ENCODE results near the gene HABP2. TPM values are rescaled to one million over a fixed set of nuclear protein-coding genes. Genes with fewer than 3 reads are reported as not detected.

Gene HABP2
- total and polyA plus RNA-seq, 2 experiments from 2014 or later: not detected

DNA sequence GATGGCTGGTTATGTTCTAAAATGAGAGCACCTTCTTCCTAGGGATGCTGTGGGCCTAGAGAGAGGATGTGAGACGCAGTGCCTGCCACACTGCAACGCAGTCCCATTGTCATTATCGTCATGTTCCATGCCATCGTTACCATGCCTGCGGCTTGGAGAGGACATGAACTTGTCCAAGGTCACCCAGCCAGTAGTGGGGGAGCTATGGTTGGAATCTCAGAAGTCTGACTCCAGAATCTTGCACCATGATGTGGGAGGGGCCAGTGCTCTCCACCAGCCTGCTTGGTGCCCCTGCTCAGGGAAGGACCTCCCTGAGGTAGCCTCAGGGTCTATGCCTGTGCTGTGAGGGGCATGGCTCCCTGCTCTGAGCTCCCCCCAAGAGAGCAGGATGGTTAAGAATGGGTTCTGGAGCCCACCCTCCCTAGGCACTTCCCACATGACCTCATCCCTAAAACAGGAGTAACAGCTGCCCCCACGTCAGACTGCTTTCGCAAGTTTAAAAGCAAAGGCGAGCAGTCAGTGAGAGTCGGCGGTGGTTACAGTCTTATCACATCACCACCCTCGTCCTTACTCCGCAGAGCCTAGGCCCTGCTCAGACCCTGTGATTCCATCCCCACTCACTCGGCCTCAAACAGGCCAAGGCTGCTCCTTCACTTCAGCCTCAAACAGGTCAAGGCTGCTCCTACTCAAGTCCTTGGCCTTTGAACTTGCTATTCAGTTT lies 50.4 kb downstream of the HABP2 start:
- no peaks in the 10 kb centered on the region for H3K79me2 ChIP-seq (replicated peaks; ENCODE audit: insufficient read depth)
- no peaks in the 10 kb centered on the region for H3K36me3 ChIP-seq (ENCODE audit: insufficient read depth)
- peaks cover under 1% of the 10 kb centered on the region; the same call in 1 of the 3 replicates for H3K4me1 Mint-ChIP-seq
- H3K4me3 Mint-ChIP-seq: no peak overlapping the region
- H3K9me2 ChIP-seq (ENCODE audit: insufficient read depth): no peaks in the 10 kb centered on the region
- DNase-seq (ENCODE audit: low spot score): no peak
- no peak overlapping the region for H3K4me2 ChIP-seq
- H3K4me3 ChIP-seq: no peak overlapping the region
- no peak overlapping the region for H3K27ac Mint-ChIP-seq
- ATAC-seq: no peak
- H3K9me3 Mint-ChIP-seq: no peaks in the 10 kb centered on the region
- no peaks in the 10 kb centered on the region for H3K4me1 ChIP-seq (ENCODE audit: insufficient read depth)
- no peaks in the 10 kb centered on the region for H3F3A ChIP-seq (replicated peaks; ENCODE audit: low read depth)
- no peak overlapping the region for H3K27ac ChIP-seq (ENCODE audit: low read depth)
- no peaks in the 10 kb centered on the region for H3K27me3 ChIP-seq (ENCODE audit: insufficient read depth)
- no peaks in the 10 kb centered on the region for H4K20me1 ChIP-seq (replicated peaks; ENCODE audit: insufficient read depth)
- no peaks in the 10 kb centered on the region for H3K36me3 Mint-ChIP-seq (ENCODE audit: low read depth)
- no peak overlapping the region for H2AFZ ChIP-seq
- H3K27me3 Mint-ChIP-seq (ENCODE audit: insufficient read depth, low read depth, poor library complexity): peaks cover 12% of the 10 kb centered on the region
- TF ChIP-seq NANOG (IDR thresholded peaks at IDR 0.05; ENCODE audit: borderline replicate concordance) (no peak), POLR2AphosphoS5 (IDR thresholded peaks at IDR 0.05; ENCODE audit: low read depth) (no peak), CREB1 (CRISPR knock-in tag; IDR thresholded peaks at IDR 0.05; ENCODE audit: low read depth) (no peak), ZNF114 (CRISPR knock-in tag; IDR thresholded peaks at IDR 0.05) (no peak), STAT1 (IDR thresholded peaks at IDR 0.05; ENCODE audit: unreplicated experiment) (no peak), EZH2 (IDR thresholded peaks at IDR 0.05; ENCODE audit: low read depth, unreplicated experiment) (no peak), ZNF331 (CRISPR knock-in tag; IDR thresholded peaks at IDR 0.05; ENCODE audit: low read depth) (no peak), JUNB (IDR thresholded peaks at IDR 0.05; ENCODE audit: unreplicated experiment) (no peak), EZH2phosphoT487 (IDR thresholded peaks at IDR 0.05; ENCODE audit: unreplicated experiment) (no peak)
- TF ChIP-seq, protein P1, sequence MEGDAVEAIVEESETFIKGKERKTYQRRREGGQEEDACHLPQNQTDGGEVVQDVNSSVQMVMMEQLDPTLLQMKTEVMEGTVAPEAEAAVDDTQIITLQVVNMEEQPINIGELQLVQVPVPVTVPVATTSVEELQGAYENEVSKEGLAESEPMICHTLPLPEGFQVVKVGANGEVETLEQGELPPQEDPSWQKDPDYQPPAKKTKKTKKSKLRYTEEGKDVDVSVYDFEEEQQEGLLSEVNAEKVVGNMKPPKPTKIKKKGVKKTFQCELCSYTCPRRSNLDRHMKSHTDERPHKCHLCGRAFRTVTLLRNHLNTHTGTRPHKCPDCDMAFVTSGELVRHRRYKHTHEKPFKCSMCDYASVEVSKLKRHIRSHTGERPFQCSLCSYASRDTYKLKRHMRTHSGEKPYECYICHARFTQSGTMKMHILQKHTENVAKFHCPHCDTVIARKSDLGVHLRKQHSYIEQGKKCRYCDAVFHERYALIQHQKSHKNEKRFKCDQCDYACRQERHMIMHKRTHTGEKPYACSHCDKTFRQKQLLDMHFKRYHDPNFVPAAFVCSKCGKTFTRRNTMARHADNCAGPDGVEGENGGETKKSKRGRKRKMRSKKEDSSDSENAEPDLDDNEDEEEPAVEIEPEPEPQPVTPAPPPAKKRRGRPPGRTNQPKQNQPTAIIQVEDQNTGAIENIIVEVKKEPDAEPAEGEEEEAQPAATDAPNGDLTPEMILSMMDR (conservative IDR thresholded peaks at IDR 0.05; ENCODE audit: low read depth in 2 of 2): no peak
- TF ChIP-seq, protein P2, sequence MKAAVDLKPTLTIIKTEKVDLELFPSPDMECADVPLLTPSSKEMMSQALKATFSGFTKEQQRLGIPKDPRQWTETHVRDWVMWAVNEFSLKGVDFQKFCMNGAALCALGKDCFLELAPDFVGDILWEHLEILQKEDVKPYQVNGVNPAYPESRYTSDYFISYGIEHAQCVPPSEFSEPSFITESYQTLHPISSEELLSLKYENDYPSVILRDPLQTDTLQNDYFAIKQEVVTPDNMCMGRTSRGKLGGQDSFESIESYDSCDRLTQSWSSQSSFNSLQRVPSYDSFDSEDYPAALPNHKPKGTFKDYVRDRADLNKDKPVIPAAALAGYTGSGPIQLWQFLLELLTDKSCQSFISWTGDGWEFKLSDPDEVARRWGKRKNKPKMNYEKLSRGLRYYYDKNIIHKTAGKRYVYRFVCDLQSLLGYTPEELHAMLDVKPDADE (IDR thresholded peaks at IDR 0.05): no peak
- TF ChIP-seq, protein P3, sequence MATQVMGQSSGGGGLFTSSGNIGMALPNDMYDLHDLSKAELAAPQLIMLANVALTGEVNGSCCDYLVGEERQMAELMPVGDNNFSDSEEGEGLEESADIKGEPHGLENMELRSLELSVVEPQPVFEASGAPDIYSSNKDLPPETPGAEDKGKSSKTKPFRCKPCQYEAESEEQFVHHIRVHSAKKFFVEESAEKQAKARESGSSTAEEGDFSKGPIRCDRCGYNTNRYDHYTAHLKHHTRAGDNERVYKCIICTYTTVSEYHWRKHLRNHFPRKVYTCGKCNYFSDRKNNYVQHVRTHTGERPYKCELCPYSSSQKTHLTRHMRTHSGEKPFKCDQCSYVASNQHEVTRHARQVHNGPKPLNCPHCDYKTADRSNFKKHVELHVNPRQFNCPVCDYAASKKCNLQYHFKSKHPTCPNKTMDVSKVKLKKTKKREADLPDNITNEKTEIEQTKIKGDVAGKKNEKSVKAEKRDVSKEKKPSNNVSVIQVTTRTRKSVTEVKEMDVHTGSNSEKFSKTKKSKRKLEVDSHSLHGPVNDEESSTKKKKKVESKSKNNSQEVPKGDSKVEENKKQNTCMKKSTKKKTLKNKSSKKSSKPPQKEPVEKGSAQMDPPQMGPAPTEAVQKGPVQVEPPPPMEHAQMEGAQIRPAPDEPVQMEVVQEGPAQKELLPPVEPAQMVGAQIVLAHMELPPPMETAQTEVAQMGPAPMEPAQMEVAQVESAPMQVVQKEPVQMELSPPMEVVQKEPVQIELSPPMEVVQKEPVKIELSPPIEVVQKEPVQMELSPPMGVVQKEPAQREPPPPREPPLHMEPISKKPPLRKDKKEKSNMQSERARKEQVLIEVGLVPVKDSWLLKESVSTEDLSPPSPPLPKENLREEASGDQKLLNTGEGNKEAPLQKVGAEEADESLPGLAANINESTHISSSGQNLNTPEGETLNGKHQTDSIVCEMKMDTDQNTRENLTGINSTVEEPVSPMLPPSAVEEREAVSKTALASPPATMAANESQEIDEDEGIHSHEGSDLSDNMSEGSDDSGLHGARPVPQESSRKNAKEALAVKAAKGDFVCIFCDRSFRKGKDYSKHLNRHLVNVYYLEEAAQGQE (IDR thresholded peaks at IDR 0.05; ENCODE audit: unreplicated experiment): no peak
- TF ChIP-seq, protein P4, sequence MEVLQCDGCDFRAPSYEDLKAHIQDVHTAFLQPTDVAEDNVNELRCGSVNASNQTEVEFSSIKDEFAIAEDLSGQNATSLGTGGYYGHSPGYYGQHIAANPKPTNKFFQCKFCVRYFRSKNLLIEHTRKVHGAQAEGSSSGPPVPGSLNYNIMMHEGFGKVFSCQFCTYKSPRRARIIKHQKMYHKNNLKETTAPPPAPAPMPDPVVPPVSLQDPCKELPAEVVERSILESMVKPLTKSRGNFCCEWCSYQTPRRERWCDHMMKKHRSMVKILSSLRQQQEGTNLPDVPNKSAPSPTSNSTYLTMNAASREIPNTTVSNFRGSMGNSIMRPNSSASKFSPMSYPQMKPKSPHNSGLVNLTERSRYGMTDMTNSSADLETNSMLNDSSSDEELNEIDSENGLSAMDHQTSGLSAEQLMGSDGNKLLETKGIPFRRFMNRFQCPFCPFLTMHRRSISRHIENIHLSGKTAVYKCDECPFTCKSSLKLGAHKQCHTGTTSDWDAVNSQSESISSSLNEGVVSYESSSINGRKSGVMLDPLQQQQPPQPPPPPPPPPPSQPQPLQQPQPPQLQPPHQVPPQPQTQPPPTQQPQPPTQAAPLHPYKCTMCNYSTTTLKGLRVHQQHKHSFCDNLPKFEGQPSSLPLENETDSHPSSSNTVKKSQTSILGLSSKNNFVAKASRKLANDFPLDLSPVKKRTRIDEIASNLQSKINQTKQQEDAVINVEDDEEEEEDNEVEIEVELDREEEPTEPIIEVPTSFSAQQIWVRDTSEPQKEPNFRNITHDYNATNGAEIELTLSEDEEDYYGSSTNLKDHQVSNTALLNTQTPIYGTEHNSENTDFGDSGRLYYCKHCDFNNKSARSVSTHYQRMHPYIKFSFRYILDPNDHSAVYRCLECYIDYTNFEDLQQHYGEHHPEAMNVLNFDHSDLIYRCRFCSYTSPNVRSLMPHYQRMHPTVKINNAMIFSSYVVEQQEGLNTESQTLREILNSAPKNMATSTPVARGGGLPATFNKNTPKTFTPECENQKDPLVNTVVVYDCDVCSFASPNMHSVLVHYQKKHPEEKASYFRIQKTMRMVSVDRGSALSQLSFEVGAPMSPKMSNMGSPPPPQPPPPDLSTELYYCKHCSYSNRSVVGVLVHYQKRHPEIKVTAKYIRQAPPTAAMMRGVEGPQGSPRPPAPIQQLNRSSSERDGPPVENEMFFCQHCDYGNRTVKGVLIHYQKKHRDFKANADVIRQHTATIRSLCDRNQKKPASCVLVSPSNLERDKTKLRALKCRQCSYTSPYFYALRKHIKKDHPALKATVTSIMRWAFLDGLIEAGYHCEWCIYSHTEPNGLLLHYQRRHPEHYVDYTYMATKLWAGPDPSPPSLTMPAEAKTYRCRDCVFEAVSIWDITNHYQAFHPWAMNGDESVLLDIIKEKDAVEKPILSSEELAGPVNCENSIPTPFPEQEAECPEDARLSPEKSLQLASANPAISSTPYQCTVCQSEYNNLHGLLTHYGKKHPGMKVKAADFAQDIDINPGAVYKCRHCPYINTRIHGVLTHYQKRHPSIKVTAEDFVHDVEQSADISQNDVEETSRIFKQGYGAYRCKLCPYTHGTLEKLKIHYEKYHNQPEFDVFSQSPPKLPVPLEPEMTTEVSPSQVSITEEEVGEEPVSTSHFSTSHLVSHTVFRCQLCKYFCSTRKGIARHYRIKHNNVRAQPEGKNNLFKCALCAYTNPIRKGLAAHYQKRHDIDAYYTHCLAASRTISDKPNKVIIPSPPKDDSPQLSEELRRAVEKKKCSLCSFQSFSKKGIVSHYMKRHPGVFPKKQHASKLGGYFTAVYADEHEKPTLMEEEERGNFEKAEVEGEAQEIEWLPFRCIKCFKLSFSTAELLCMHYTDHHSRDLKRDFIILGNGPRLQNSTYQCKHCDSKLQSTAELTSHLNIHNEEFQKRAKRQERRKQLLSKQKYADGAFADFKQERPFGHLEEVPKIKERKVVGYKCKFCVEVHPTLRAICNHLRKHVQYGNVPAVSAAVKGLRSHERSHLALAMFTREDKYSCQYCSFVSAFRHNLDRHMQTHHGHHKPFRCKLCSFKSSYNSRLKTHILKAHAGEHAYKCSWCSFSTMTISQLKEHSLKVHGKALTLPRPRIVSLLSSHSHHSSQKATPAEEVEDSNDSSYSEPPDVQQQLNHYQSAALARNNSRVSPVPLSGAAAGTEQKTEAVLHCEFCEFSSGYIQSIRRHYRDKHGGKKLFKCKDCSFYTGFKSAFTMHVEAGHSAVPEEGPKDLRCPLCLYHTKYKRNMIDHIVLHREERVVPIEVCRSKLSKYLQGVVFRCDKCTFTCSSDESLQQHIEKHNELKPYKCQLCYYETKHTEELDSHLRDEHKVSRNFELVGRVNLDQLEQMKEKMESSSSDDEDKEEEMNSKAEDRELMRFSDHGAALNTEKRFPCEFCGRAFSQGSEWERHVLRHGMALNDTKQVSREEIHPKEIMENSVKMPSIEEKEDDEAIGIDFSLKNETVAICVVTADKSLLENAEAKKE (CRISPR knock-in tag; IDR thresholded peaks at IDR 0.05): no peak

Measured in GM23338 (cell line).